PFSK-1 (cell line): ENCODE results near the gene CTRL.

Experiments
- FOXP2 ChIP-seq: optimal IDR thresholded peaks from 2 replicates; pipeline ENCODE3; 2011; ENCODE audit warnings: borderline replicate concordance, control low read depth, inconsistent platforms; ENCODE audit not compliant: insufficient read depth; ENCODE audit errors: extremely low read length, extremely low read depth
- POLR2AphosphoS5 ChIP-seq: IDR thresholded peaks from 2 replicates; pipeline ENCODE4 v1.6.1; 2012; ENCODE audit warnings: low read depth, mild to moderate bottlenecking, control low read depth, low read length, moderate library complexity
- REST ChIP-seq, 2 experiments: IDR thresholded peaks; 2 replicates each; pipeline versions ENCODE4 v1.6.1 to v1.8.0; 2011 to 2012; ENCODE audit warnings: low read depth in 2 of 2, low read length in 2 of 2, control low read depth in 1 of 2, inconsistent platforms in 1 of 2, mild to moderate bottlenecking in 1 of 2, moderate library complexity in 1 of 2; ENCODE audit not compliant: insufficient read depth in 1 of 2
- SIN3A ChIP-seq: IDR thresholded peaks from 2 replicates; pipeline ENCODE4 v1.6.1; 2012; ENCODE audit warnings: mild to moderate bottlenecking, low read length, moderate library complexity, borderline replicate concordance; ENCODE audit not compliant: insufficient read depth
- TAF1 ChIP-seq: IDR thresholded peaks from 2 replicates; pipeline ENCODE4 v1.6.1; 2012; ENCODE audit warnings: low read length, control low read depth, borderline replicate concordance; ENCODE audit not compliant: insufficient read depth

CTRL gene

GRCh38 chr16:67968400-67969253 is 37.0 kb upstream of the CTRL start, which contains the start of gene SLC12A4:
Gene SLC12A4 (minus strand): TSS chr16:67968637. CDS start chr16:67968553, 84 bp downstream.
- TF ChIP-seq SIN3A = no peak
- TF ChIP-seq POLR2AphosphoS5 = no peak
- no peak for TF ChIP-seq REST (IDR thresholded peaks at IDR 0.05; ENCODE audit: insufficient read depth in 1 of 2, low read depth in 2 of 2, low read length in 2 of 2)
- TF ChIP-seq FOXP2 = no peak
- TF ChIP-seq TAF1 = no peak

- no peak for TF ChIP-seq TAF1
- no peak for TF ChIP-seq SIN3A
- no peak for TF ChIP-seq REST (IDR thresholded peaks at IDR 0.05; ENCODE audit: insufficient read depth in 1 of 2, low read depth in 2 of 2, low read length in 2 of 2)
Measured at GRCh38 chr16:67967958-67968399, 36.3 kb upstream of the CTRL start.

GRCh38 chr16:67967183-67967957 is 35.7 kb upstream of the CTRL start:
- TF ChIP-seq POLR2AphosphoS5 = no peak
- no peak for TF ChIP-seq REST (IDR thresholded peaks at IDR 0.05; ENCODE audit: insufficient read depth in 1 of 2, low read depth in 2 of 2, low read length in 2 of 2)
- no peak for TF ChIP-seq FOXP2
- TF ChIP-seq SIN3A = no peak
- TF ChIP-seq TAF1 = no peak

- TF ChIP-seq TAF1 = no peak
- TF ChIP-seq SIN3A = no peak
- no peak for TF ChIP-seq REST (IDR thresholded peaks at IDR 0.05; ENCODE audit: insufficient read depth in 1 of 2, low read depth in 2 of 2, low read length in 2 of 2)
- no peak for TF ChIP-seq POLR2AphosphoS5
- TF ChIP-seq FOXP2 = no peak
Measured at GRCh38 chr16:67966549-67967182, 35.0 kb upstream of the CTRL start.
